B cell (primary cell): ENCODE data around the gene NAA15.

Experiments
- CTCF ChIP-seq: fragments of 200-600 bp; IDR thresholded peaks from one replicate; pipeline ENCODE4 v1.8.0; 2022; ENCODE audit warnings: antibody characterized with exemption, mild to moderate bottlenecking
- EZH2 ChIP-seq: IDR thresholded peaks from 2 replicates; pipeline ENCODE4 v1.6.1; 2012; ENCODE audit warnings: borderline replicate concordance, low read depth, mild to moderate bottlenecking, moderate library complexity, low read length; ENCODE audit not compliant: insufficient read depth, poor library complexity, severe bottlenecking

DNA sequence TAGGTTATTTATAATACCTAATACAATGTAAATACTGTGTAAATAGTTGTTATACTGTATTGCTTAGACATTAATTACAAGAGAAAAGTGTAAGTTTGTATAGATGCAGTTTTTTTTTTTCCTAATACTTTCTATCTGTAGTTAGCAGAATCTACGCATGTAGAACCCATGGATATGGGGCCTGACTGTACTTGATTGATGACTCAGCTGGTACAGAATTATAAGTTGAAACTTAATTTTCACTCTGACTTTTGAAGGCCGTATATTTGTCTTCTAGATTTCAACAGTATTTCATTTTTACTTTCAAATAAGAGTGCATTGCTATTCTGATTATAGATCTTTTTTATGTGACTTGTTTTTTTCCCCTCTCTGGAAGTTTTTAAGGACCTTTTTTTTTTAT lies 31.7 kb downstream of the NAA15 start:
- TF ChIP-seq CTCF, result no peak
- TF ChIP-seq EZH2, result no peak
